Neural cell (in vitro differentiated cells): ENCODE measurements around the gene TECPR1.

Experiments
- EP300 ChIP-seq: fragments of 450-650 bp; conservative IDR thresholded peaks from 2 replicates; pipeline ENCODE4 v1.6.1; 2014; ENCODE audit warnings: antibody characterized with exemption, mild to moderate bottlenecking, moderate library complexity; ENCODE audit not compliant: poor library complexity, severe bottlenecking
- EZH2 ChIP-seq: fragments of 200-600, 300-800 bp; shearing (Covaris generic), sonication (generic); IDR thresholded peaks from 2 replicates; pipeline ENCODE4 v1.6.1; 2014; ENCODE audit warnings: antibody characterized with exemption, low read length, borderline replicate concordance, mild to moderate bottlenecking; ENCODE audit not compliant: insufficient read depth, poor library complexity, severe bottlenecking
- POLR2AphosphoS5 ChIP-seq: IDR thresholded peaks from 2 replicates; pipeline ENCODE4 v1.6.1; 2012
- RAD21 ChIP-seq: fragments of 450-650 bp; conservative IDR thresholded peaks from 2 replicates; pipeline ENCODE4 v1.6.1; 2014; ENCODE audit warnings: antibody characterized with exemption, mild to moderate bottlenecking, moderate library complexity
- SMC3 ChIP-seq: fragments of 450-650 bp; conservative IDR thresholded peaks from 2 replicates; pipeline ENCODE4 v1.6.1; 2014; ENCODE audit warnings: antibody characterized with exemption, mild to moderate bottlenecking, moderate library complexity; ENCODE audit not compliant: poor library complexity
- TF ChIP-seq, protein P1 (sequence below): fragments of 450-650 bp; IDR thresholded peaks from 2 replicates; pipeline ENCODE4 v1.5.1; 2014; ENCODE audit warnings: antibody characterized with exemption, mild to moderate bottlenecking, moderate library complexity; ENCODE audit not compliant: poor library complexity, severe bottlenecking
- TF ChIP-seq, protein P2 (sequence below): IDR thresholded peaks from 2 replicates; pipeline ENCODE4 v1.6.1; 2012; ENCODE audit warnings: borderline replicate concordance

DNA sequence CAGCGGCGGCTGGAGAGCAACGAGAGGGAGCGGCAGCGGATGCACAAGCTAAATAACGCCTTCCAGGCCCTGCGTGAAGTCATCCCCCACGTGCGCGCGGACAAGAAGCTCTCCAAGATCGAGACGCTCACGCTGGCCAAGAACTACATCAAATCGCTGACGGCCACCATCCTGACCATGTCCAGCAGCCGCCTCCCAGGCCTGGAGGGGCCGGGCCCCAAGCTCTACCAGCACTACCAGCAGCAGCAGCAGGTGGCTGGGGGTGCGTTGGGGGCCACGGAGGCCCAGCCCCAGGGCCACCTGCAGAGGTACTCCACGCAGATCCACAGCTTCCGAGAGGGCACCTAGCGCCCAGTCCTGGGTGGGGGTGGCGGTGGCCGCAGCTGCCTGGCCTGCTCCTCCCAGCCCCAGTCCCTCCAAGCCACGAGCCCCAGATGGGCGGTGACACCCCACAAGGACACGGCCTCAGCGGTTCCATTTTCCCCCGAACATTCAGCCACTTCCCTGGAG is 39.4 kb downstream of the TECPR1 start:
- TF ChIP-seq, protein P1, sequence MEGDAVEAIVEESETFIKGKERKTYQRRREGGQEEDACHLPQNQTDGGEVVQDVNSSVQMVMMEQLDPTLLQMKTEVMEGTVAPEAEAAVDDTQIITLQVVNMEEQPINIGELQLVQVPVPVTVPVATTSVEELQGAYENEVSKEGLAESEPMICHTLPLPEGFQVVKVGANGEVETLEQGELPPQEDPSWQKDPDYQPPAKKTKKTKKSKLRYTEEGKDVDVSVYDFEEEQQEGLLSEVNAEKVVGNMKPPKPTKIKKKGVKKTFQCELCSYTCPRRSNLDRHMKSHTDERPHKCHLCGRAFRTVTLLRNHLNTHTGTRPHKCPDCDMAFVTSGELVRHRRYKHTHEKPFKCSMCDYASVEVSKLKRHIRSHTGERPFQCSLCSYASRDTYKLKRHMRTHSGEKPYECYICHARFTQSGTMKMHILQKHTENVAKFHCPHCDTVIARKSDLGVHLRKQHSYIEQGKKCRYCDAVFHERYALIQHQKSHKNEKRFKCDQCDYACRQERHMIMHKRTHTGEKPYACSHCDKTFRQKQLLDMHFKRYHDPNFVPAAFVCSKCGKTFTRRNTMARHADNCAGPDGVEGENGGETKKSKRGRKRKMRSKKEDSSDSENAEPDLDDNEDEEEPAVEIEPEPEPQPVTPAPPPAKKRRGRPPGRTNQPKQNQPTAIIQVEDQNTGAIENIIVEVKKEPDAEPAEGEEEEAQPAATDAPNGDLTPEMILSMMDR, result no peak
- TF ChIP-seq EZH2 (no peak), EP300 (no peak), POLR2AphosphoS5 (no peak), RAD21 (no peak), SMC3 (no peak)
- TF ChIP-seq, protein P2, sequence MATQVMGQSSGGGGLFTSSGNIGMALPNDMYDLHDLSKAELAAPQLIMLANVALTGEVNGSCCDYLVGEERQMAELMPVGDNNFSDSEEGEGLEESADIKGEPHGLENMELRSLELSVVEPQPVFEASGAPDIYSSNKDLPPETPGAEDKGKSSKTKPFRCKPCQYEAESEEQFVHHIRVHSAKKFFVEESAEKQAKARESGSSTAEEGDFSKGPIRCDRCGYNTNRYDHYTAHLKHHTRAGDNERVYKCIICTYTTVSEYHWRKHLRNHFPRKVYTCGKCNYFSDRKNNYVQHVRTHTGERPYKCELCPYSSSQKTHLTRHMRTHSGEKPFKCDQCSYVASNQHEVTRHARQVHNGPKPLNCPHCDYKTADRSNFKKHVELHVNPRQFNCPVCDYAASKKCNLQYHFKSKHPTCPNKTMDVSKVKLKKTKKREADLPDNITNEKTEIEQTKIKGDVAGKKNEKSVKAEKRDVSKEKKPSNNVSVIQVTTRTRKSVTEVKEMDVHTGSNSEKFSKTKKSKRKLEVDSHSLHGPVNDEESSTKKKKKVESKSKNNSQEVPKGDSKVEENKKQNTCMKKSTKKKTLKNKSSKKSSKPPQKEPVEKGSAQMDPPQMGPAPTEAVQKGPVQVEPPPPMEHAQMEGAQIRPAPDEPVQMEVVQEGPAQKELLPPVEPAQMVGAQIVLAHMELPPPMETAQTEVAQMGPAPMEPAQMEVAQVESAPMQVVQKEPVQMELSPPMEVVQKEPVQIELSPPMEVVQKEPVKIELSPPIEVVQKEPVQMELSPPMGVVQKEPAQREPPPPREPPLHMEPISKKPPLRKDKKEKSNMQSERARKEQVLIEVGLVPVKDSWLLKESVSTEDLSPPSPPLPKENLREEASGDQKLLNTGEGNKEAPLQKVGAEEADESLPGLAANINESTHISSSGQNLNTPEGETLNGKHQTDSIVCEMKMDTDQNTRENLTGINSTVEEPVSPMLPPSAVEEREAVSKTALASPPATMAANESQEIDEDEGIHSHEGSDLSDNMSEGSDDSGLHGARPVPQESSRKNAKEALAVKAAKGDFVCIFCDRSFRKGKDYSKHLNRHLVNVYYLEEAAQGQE, result no peak
